ENCODE results near the gene EXOC2.

The EXOC2 gene

GRCh38 chr6:514396-514978, 178.5 kb downstream of the EXOC2 start:
- TF ChIP-seq REST (IDR thresholded peaks at IDR 0.05; ENCODE audit: low read depth): no peak
- TF ChIP-seq RAD21 (IDR thresholded peaks at IDR 0.05; ENCODE audit: low read depth): no peak
- TF ChIP-seq EGR1 (IDR thresholded peaks at IDR 0.05): no peak
- no peak for TF ChIP-seq MAX (IDR thresholded peaks at IDR 0.05)
- no peak for TF ChIP-seq EP300 (IDR thresholded peaks at IDR 0.05; ENCODE audit: borderline replicate concordance)
- no peak for TF ChIP-seq USF1 (IDR thresholded peaks at IDR 0.05)
- no peak for TF ChIP-seq TAF1 (IDR thresholded peaks at IDR 0.05; ENCODE audit: low read depth)
- no peak for TF ChIP-seq TEAD4 (IDR thresholded peaks at IDR 0.05)
- no peak for TF ChIP-seq CEBPB (IDR thresholded peaks at IDR 0.05)
- TF ChIP-seq YY1 (IDR thresholded peaks at IDR 0.05; ENCODE audit: low read depth): no peak
- TF ChIP-seq NFIC (IDR thresholded peaks at IDR 0.05): no peak
- no peak for TF ChIP-seq CREB1 (IDR thresholded peaks at IDR 0.05; ENCODE audit: low read depth)
- TF ChIP-seq TCF12 (IDR thresholded peaks at IDR 0.05; ENCODE audit: low read depth): no peak
- TF ChIP-seq FOXM1 (IDR thresholded peaks at IDR 0.05; ENCODE audit: borderline replicate concordance, low read depth): no peak
- no peak for TF ChIP-seq ZBTB7A (IDR thresholded peaks at IDR 0.05; ENCODE audit: low read depth)

GRCh38 chr6:513961-514360, 179.0 kb downstream of the EXOC2 start:
- TF ChIP-seq TEAD4 (IDR thresholded peaks at IDR 0.05) (no peak), NFIC (IDR thresholded peaks at IDR 0.05) (no peak), EP300 (IDR thresholded peaks at IDR 0.05; ENCODE audit: borderline replicate concordance) (no peak), USF1 (IDR thresholded peaks at IDR 0.05) (no peak), ZBTB7A (IDR thresholded peaks at IDR 0.05; ENCODE audit: low read depth) (no peak), TAF1 (IDR thresholded peaks at IDR 0.05; ENCODE audit: low read depth) (no peak), CEBPB (IDR thresholded peaks at IDR 0.05) (no peak), RAD21 (IDR thresholded peaks at IDR 0.05; ENCODE audit: low read depth) (no peak), TCF12 (IDR thresholded peaks at IDR 0.05; ENCODE audit: low read depth) (no peak), MAX (IDR thresholded peaks at IDR 0.05) (no peak), EGR1 (IDR thresholded peaks at IDR 0.05) (no peak), FOXM1 (IDR thresholded peaks at IDR 0.05; ENCODE audit: borderline replicate concordance, low read depth) (no peak), REST (IDR thresholded peaks at IDR 0.05; ENCODE audit: low read depth) (no peak), YY1 (IDR thresholded peaks at IDR 0.05; ENCODE audit: low read depth) (no peak), CREB1 (IDR thresholded peaks at IDR 0.05; ENCODE audit: low read depth) (no peak)

GRCh38 chr6:513058-513457, 179.9 kb downstream of the EXOC2 start:
- TF ChIP-seq TEAD4 (IDR thresholded peaks at IDR 0.05) (no peak), YY1 (IDR thresholded peaks at IDR 0.05; ENCODE audit: low read depth) (no peak), RAD21 (IDR thresholded peaks at IDR 0.05; ENCODE audit: low read depth) (no peak), ZBTB7A (IDR thresholded peaks at IDR 0.05; ENCODE audit: low read depth) (no peak), EGR1 (IDR thresholded peaks at IDR 0.05) (no peak), TCF12 (IDR thresholded peaks at IDR 0.05; ENCODE audit: low read depth) (no peak), CREB1 (IDR thresholded peaks at IDR 0.05; ENCODE audit: low read depth) (no peak), TAF1 (IDR thresholded peaks at IDR 0.05; ENCODE audit: low read depth) (no peak), REST (IDR thresholded peaks at IDR 0.05; ENCODE audit: low read depth) (no peak), MAX (IDR thresholded peaks at IDR 0.05) (no peak), CEBPB (IDR thresholded peaks at IDR 0.05) (no peak), USF1 (IDR thresholded peaks at IDR 0.05) (no peak), NFIC (IDR thresholded peaks at IDR 0.05) (no peak), FOXM1 (IDR thresholded peaks at IDR 0.05; ENCODE audit: borderline replicate concordance, low read depth) (no peak), EP300 (IDR thresholded peaks at IDR 0.05; ENCODE audit: borderline replicate concordance) (no peak)
